ENCODE results near the gene CEP112. TPM values are rescaled to one million over a fixed set of nuclear protein-coding genes. Genes with fewer than 3 reads are reported as not detected.

The CEP112 gene
- total RNA-seq, 1 experiment from 2014 or later = 9.5 TPM

- Histone ChIP-seq H3K27ac (ENCODE audit: low read length) (no peak overlapping the region), H3K36me3 (ENCODE audit: control insufficient read depth, insufficient read depth, low read length) (no peaks in the 10 kb centered on the region), H3K27me3 (ENCODE audit: control insufficient read depth, insufficient read depth, low read length) (no peaks in the 10 kb centered on the region), H3K9me3 (ENCODE audit: control insufficient read depth, insufficient read depth, low read depth, low read length) (no peaks in the 10 kb centered on the region), H3K4me3 (ENCODE audit: low read depth in 2 of 2, low read length in 2 of 2) (no peak overlapping the region), H3K4me1 (ENCODE audit: control insufficient read depth, insufficient read depth, low read length) (no peaks in the 10 kb centered on the region)
- ChIA-PET CTCF (no interaction called here), POLR2A (no interaction called here)
- TF ChIP-seq CTCF (IDR thresholded peaks at IDR 0.05) = no peak
- no peak for TF ChIP-seq POLR2AphosphoS5 (IDR thresholded peaks at IDR 0.05; ENCODE audit: low read depth, low read length)
- intact Hi-C loops (cut with micrococcal nuclease; ENCODE audit: unreplicated experiment) = no loop called here
- ATAC-seq = no peak
- no TSS peak for BruUV-seq (replicated peaks)
- no peak for DNase-seq (ENCODE audit: low read depth, low spot score)
- in situ Hi-C loops (cut with HindIII; ENCODE audit: low pct_unique_long_range_greater_than_20kb, low sequenced_read_pairs) = no loop called here
Observed at GRCh38 chr17:65664266-65664665, 527.7 kb downstream of the CEP112 start.

- BruUV-seq (replicated peaks) = no TSS peak
- DNase-seq (ENCODE audit: low read depth, low spot score) (no peak), ATAC-seq (no peak)
- TF ChIP-seq POLR2AphosphoS5 (IDR thresholded peaks at IDR 0.05; ENCODE audit: low read depth, low read length) (no peak), CTCF (IDR thresholded peaks at IDR 0.05) (no peak), REST (IDR thresholded peaks at IDR 0.05; ENCODE audit: insufficient read depth in 1 of 2, low read depth in 2 of 2, low read length in 1 of 2) (no peak), SIN3A (IDR thresholded peaks at IDR 0.05; ENCODE audit: borderline replicate concordance, insufficient read depth, low read depth, low read length) (no peak), TCF7L2 (IDR thresholded peaks at IDR 0.05; ENCODE audit: low read depth, low read length) (no peak)
- Histone ChIP-seq H3K4me3 (ENCODE audit: low read depth in 2 of 2, low read length in 2 of 2) (no peak overlapping the region), H3K27me3 (ENCODE audit: control insufficient read depth, insufficient read depth, low read length) (no peaks in the 10 kb centered on the region), H3K4me1 (ENCODE audit: control insufficient read depth, insufficient read depth, low read length) (no peaks in the 10 kb centered on the region), H3K9me3 (ENCODE audit: control insufficient read depth, insufficient read depth, low read depth, low read length) (no peaks in the 10 kb centered on the region), H3K36me3 (ENCODE audit: control insufficient read depth, insufficient read depth, low read length) (no peaks in the 10 kb centered on the region), H3K27ac (ENCODE audit: low read length) (no peak overlapping the region)
- ChIA-PET POLR2A (no interaction called here), CTCF (no interaction called here)
- in situ Hi-C loops (cut with HindIII; ENCODE audit: low pct_unique_long_range_greater_than_20kb, low sequenced_read_pairs) = no loop called here
- intact Hi-C loops (cut with micrococcal nuclease; ENCODE audit: unreplicated experiment) = no loop called here
Observed at GRCh38 chr17:65662196-65662595, 529.7 kb downstream of the CEP112 start.

GRCh38 chr17:65660947-65661346, 531.0 kb downstream of the CEP112 start:
- intact Hi-C loops (cut with micrococcal nuclease; ENCODE audit: unreplicated experiment) (no loop called here), in situ Hi-C loops (cut with HindIII; ENCODE audit: low pct_unique_long_range_greater_than_20kb, low sequenced_read_pairs) (no loop called here)
- DNase-seq (ENCODE audit: low read depth, low spot score) (no peak), ATAC-seq (no peak)
- no TSS peak for BruUV-seq (replicated peaks)
- POLR2A ChIA-PET = no interaction called here
- Histone ChIP-seq H3K4me3 (ENCODE audit: low read depth in 2 of 2, low read length in 2 of 2) (no peak overlapping the region), H3K36me3 (ENCODE audit: control insufficient read depth, insufficient read depth, low read length) (no peaks in the 10 kb centered on the region), H3K27ac (ENCODE audit: low read length) (no peak overlapping the region), H3K9me3 (ENCODE audit: control insufficient read depth, insufficient read depth, low read depth, low read length) (no peaks in the 10 kb centered on the region), H3K27me3 (ENCODE audit: control insufficient read depth, insufficient read depth, low read length) (no peaks in the 10 kb centered on the region), H3K4me1 (ENCODE audit: control insufficient read depth, insufficient read depth, low read length) (no peaks in the 10 kb centered on the region)
- CTCF ChIA-PET = no interaction called here
- TF ChIP-seq SIN3A (IDR thresholded peaks at IDR 0.05; ENCODE audit: borderline replicate concordance, insufficient read depth, low read depth, low read length) = no peak
- no peak for TF ChIP-seq REST (IDR thresholded peaks at IDR 0.05; ENCODE audit: insufficient read depth in 1 of 2, low read depth in 2 of 2, low read length in 1 of 2)
- TF ChIP-seq POLR2AphosphoS5 (IDR thresholded peaks at IDR 0.05; ENCODE audit: low read depth, low read length) = no peak
- TF ChIP-seq CTCF (IDR thresholded peaks at IDR 0.05) = no peak
- TF ChIP-seq TCF7L2 (IDR thresholded peaks at IDR 0.05; ENCODE audit: low read depth, low read length) = no peak
